HG03575 (cell line): ENCODE measurements around the gene PFN3.
"Not testable (repeated sequence)": the region's sequence is repeated elsewhere in the genome, so short reads cannot be mapped to it uniquely, and the experiment has no call there.

Experiments
- ATAC-seq: cut with Tn5 transposase; IDR thresholded peaks from one replicate; pipeline ENCODE4 v1.9.1; 2021; ENCODE audit not compliant: unreplicated experiment, insufficient number of reproducible peaks, low FRiP score; ENCODE audit errors: extremely low read depth

Gene PFN3

GRCh38 chr5:177380805-177381126 lies 19.7 kb downstream of the PFN3 start:
- ATAC-seq = no peak

DNA sequence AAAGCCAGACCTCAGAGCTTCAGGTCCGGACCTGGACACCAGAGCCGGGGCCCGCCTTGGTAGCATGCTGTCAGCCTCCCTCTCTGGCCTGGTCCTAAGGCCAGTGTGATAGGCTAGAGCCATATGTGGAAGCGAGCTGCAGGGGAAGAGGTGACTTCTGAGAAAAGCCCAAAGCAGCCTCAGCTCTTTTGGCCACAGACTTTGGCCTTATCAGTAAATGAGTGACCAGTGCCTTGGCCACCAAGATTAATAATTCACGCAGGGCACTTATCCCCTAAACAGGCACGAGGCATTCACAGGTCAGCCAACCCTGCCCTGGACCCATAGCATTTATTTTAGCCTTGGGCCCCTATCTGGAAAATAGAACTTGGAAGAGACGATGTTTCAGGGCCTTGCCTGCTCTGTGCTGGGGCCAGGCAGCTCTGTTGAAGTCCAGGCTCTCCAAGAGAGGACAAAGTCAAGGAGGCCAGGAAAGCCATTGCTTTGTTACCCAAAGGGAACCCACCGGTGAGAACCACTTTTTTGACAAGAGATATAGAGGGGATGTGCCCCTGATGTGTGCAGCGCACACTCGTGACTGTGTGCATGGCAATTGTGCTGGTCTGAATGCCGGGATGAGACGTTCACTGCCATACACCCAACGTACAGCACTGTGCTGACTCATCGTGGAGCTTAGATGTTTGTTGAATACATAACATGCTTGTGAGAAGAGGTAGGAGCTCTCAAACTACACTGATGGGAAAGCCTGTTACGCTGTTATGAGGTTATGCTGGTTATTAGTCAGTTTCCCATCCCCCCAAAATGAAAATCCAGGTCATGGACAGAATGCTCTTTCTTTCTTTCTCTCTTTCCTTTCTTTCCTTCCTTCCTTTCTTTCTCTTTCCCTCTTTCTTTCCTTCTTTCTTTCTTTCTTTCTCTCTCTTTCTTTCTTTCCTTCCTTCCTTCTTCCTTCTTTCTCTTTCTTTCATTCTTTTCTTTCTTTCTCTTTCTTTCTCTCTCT lies 21.3 kb downstream of the PFN3 start:
- ATAC-seq = no peak

DNA sequence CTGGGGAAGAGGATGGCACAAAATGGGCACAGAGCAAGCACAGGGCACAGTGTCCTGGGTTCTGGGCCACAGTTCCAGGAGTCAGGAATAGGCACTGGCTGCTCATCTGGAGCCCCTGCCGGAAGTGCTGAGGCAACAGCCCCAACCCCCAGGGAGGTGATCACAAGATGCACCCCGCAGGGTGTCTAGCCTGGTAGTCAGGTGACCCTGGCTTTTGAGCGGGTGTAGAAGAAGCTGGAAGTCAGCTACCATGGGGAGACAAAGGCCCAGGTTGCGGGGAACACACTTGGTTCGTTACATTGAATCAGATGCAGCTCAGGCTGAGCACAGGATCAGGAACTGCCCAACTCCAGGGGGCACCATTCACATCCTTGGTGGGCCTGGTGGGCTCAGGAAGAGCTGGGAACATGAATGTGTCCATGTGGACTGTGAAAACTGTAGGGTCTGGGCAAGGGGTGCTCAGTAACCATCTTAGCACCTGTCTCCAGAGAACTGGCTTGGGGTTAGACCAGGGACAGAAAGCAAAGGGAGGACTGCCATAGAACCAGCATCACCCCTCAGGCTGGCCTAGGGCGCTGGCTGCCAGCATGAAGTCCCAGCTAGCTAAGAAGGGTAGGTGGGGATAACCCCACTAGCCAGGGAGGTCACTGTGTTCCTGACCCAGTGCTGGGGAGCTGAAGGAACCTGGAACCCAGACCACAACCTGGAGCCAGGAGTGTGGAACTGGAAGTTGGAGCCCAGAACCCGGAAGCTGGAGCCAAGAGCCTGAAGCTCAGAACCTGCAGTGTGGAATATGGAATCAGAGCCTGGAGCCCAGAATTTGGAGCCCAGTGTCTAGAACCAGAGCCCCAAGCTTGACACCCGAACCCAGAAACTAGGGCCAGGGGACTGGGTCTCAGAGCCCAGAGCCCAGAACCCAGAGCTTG lies 22.3 kb downstream of the PFN3 start:
- no peak for ATAC-seq

GRCh38 chr5:177376107-177376506 lies 24.4 kb downstream of the PFN3 start:
- no peak for ATAC-seq

- not testable (repeated sequence) for ATAC-seq
These were observed 24.9 kb downstream of the PFN3 start for GRCh38 chr5:177375516-177375915.

DNA sequence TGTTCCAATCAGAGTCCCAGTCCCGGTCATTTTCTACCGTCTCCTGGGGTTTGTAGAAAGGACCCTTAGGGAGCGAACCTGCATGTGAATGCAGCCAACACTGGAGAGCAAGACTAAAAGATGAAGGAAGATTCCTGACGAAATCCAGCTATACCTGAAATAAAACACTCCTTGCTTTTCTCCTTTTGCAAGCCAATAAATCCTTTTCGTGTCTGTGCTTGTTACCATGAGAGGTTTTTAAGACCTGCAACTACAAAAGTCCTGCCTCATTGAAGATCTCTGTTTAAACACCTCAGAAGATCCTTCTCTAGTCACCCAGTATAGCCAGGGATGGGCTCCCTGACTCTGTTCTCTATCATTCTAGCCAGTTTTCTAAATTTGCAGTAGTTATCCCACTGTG lies 26.2 kb downstream of the PFN3 start:
- ATAC-seq = no peak

- ATAC-seq = no peak
These were observed 26.7 kb downstream of the PFN3 start for GRCh38 chr5:177373806-177374205.

GRCh38 chr5:177372910-177373309 lies 27.6 kb downstream of the PFN3 start:
- no peak for ATAC-seq

DNA sequence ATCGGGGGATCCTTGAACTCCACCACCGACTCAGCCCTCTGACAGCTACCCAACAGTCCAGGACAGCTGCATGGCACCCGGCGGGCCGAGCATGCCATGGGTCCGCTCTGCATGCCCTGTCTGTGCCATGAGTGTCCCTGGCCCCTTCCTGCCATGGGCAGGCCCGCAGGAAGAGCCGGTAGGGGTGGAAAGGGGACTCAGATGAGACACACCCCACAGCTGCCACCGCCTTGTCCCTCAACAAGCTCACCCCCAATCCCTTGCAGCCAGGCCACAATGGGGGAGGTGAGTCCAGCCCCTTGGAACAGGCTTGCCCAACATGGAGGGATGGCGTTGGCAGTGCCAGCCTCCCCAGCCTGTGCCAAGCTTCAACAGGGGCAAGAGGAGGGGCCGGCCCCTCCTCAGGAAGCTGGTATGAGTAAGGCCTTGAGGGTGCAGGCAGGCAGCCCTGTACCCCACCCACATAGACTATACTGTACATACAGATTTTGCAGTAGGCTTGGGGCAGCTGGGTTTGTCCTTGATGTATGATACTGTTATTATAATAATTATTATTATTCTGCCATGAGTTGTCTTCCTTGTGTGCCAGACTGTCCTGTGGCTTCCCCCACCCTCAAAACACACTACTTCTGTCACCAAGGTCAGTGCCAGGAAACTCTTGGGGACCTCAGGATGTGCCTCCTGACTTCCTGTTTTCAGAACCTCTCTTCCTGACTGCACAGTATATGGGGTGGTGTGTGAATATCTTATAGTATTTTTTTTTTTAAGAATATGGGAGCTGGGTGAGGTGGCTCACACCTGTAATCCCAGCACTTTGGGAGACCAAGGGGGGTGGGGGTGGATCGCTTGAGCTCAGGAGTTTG lies 28.2 kb downstream of the PFN3 start:
- no peak for ATAC-seq

DNA sequence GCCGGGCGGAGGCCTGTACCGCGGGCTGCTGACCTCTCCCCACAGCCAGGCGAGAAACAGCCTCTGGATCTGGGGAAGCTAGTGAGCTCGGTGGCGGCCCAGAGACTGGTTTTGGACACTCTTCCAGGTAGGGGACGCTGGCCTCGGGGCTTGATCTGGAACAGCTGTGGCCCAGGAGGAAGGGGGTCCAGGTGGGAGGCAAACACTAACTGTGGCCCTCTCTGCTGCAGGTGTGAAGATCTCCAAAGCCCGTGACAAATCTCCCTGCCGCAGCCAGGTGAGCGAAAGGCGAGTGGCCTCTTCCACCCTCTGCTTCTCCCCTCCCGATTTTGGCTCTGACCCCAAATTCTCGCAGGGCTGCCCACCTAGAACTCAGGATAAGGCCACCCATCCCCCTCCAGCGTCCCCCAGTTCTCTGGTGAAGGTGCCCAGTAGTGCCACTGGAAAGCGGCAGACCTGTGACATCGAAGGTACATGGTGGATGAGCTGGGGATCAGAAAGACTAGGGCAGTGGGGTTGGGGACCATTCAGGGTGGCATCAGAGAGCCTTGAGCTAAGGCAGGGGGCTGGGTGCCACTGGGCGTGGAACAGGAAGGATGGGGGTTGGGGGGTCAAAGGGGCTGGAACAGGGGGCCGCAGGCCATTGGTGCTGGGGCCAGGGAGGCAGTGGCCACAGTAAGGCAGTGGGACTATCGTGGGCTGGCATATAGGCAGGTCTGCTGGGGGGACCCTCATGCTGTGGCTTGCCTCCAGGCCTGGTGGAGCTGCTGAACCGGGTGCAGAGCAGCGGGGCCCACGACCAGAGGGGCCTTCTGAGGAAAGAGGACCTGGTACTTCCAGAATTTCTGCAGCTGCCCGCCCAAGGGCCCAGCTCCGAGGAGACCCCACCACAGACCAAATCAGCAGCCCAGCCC lies 29.1 kb downstream of the PFN3 start:
- no peak for ATAC-seq

- no peak for ATAC-seq
These were observed 29.9 kb downstream of the PFN3 start for GRCh38 chr5:177370488-177371119.

- ATAC-seq = no peak
These were observed 30.6 kb downstream of the PFN3 start for GRCh38 chr5:177369645-177370440.

GRCh38 chr5:177368869-177369644 lies 31.4 kb downstream of the PFN3 start:
- no peak for ATAC-seq

DNA sequence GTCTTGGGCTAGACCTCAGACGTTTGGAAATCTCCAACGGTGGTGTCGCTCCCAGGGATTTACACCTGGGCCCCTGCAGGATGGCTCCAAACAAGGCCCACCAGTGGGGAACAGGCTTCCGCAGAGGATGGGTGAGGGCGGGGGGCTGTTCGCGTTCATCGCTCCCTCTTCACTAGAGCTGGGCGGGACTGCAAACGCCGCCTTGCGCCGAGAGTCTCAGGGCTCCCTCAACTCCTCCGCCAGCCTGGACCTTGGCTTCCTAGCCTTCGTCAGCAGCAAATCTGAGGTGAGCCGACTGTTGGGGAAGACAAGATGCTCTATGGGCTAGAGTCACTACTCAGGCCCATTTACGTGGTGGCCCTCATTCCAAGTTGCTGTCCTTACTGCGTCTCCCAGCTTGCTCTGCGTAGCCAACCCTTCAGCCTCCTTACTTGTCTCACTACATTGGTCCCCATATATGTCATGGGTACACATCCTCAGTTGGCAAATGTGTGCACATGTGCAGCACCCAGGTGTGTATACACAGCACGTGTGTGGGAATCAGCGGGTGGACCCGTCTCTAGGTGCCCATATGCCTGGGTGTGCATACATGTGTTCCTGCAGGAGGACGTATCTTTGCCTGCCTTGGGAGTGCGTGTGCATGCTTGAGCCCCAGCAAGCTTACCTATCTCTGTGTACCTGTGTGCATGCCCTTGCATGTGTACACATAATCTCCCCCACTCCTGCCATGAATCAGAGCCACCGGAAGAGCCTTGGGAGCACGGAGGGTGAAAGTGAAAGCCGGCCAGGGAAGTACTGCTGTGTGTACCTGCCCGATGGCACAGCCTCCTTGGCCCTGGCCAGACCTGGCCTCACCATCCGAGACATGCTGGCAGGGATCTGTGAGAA lies 32.2 kb downstream of the PFN3 start:
- ATAC-seq = no peak

DNA sequence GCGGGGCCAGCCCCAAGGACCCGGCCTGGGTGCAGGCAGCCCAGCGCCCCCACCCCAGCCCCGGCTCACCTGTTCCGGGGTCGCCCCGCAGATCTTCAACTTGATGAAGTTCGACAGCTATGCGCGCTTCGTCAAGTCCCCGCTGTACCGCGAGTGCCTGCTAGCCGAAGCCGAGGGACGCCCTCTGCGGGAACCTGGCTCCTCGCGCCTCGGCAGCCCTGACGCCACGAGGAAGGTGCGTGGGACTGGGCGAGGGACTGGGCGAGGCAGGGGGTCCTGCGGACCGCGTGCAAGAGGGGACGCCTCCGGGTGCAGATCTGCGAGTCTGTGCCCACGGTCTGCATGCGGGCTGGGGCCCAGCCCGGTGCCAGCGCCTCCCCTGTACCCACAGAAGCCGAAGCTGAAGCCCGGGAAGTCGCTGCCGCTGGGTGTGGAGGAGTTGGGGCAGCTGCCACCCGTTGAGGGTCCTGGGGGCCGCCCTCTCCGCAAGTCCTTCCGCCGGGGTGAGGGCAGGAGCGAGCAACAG lies 33.1 kb downstream of the PFN3 start:
- no peak for ATAC-seq
